CD4-positive, alpha-beta memory T cell (primary cell): Measurements from ENCODE around the gene CCDC124. TPM values are rescaled to one million over a fixed set of nuclear protein-coding genes. Genes with fewer than 3 reads are reported as not detected.

ENCODE experiments used
- CTCF ChIA-PET: fragments of 350-600 bp; sonication (Branson Sonifier 250); formaldehyde crosslinking; loops from one replicate; lab custom pipeline; 2021; ENCODE audit warnings: inconsistent platforms; ENCODE audit not compliant: partially characterized antibody; lab: Charles Lee
- POLR2A ChIA-PET: fragments of 350-600 bp; sonication (Branson Sonifier 250); formaldehyde crosslinking; loops from one replicate; lab custom pipeline; 2021; ENCODE audit not compliant: partially characterized antibody; lab: Charles Lee
- DNase-seq, 5 donors: peaks; one replicate each; pipeline versions ENCODE4 v3.0.0 to v3.0.0-alpha.2; 2020 to 2022; ENCODE audit warnings: mixed read lengths in 1 of 5
- H3K27ac ChIP-seq: one replicate; pipeline ENCODE4 v1.7.0; 2013; ENCODE audit warnings: low read depth, low read length
- H3K27me3 ChIP-seq: 2 replicates; pipeline ENCODE4 v1.7.0; 2013; ENCODE audit warnings: mild to moderate bottlenecking, low read length, moderate library complexity; ENCODE audit not compliant: insufficient read depth
- H3K36me3 ChIP-seq: 2 replicates; pipeline ENCODE4 v1.7.0; 2013; ENCODE audit warnings: mild to moderate bottlenecking, low read length, moderate library complexity; ENCODE audit not compliant: insufficient read depth
- H3K4me1 ChIP-seq: 2 replicates; pipeline ENCODE4 v1.7.0; 2013; ENCODE audit warnings: mild to moderate bottlenecking, low read length, moderate library complexity; ENCODE audit not compliant: insufficient read depth
- H3K4me3 ChIP-seq, 2 donors: one replicate each; pipeline ENCODE4 v1.7.0; 2013; ENCODE audit warnings: low read length in 2 of 2, mild to moderate bottlenecking in 1 of 2
- H3K9me3 ChIP-seq, 2 donors: one replicate each; pipeline ENCODE4 v1.7.0; 2013; ENCODE audit warnings: low read length in 2 of 2, control low read depth in 1 of 2; ENCODE audit not compliant: control insufficient read depth in 1 of 2
- H3K27ac Mint-ChIP-seq, 7 donors: one replicate each; pipeline ENCODE4 v1.8.0; 2020 to 2021; ENCODE audit warnings: mixed read lengths in 7 of 7, mild to moderate bottlenecking in 6 of 7, inconsistent platforms in 3 of 7, moderate library complexity in 3 of 7
- H3K27me3 Mint-ChIP-seq, 2 donors: one replicate each; pipeline ENCODE4 v1.8.0; 2020 to 2021; ENCODE audit warnings: mixed read lengths in 2 of 2
- H3K36me3 Mint-ChIP-seq, 2 donors: one replicate each; pipeline ENCODE4 v1.8.0; 2020 to 2021; ENCODE audit warnings: mixed read lengths in 2 of 2, inconsistent platforms in 1 of 2, mild to moderate bottlenecking in 1 of 2
- H3K4me1 Mint-ChIP-seq, 4 donors: one replicate each; pipeline ENCODE4 v1.8.0; 2020 to 2021; ENCODE audit warnings: mixed read lengths in 4 of 4, mild to moderate bottlenecking in 1 of 4
- H3K4me3 Mint-ChIP-seq, 8 donors: one replicate each; pipeline ENCODE4 v1.8.0; 2020 to 2021; ENCODE audit warnings: mixed read lengths in 8 of 8, mild to moderate bottlenecking in 7 of 8, moderate library complexity in 6 of 8, inconsistent platforms in 3 of 8
- H3K9me3 Mint-ChIP-seq, 8 donors: one replicate each; pipeline ENCODE4 v1.8.0; 2020 to 2021; ENCODE audit warnings: mixed read lengths in 8 of 8, mild to moderate bottlenecking in 5 of 8, inconsistent platforms in 3 of 8, moderate library complexity in 1 of 8
- intact Hi-C: fragments of 100-400 bp; cut with micrococcal nuclease; formaldehyde crosslinking; loops from one replicate; pipeline ENCODE4 v1.15.1; 2023
- polyA plus RNA-seq, 2 donors: library from polyadenylated mRNA; unstranded; fragments of 300-500 nt; fragmentation: Illumina TruSeq; gene quantifications; one replicate each; pipeline ENCODE4 v1.2.3, GENCODE V29; 2021
- total RNA-seq, 2 experiments: library from RNA; stranded (reverse); gene quantifications; one replicate each; pipeline ENCODE4 v1.2.3, GENCODE V29; 2021

The CCDC124 gene
- total and polyA plus RNA-seq, 4 experiments from 2014 or later = 24.5 to 49.9 (median 32.1) TPM

- H3K4me3 ChIP-seq = peak overlapping the region in 1 of 2 donors; percentile 43
- peaks cover 25 to 67% (median 41%) of the 10 kb centered on the region in 4 donors for H3K4me1 Mint-ChIP-seq
- peaks cover 34% of the 10 kb centered on the region for H3K27me3 ChIP-seq
- peak overlapping the region; percentile 62 for H3K27ac ChIP-seq
- no peaks in the 10 kb centered on the region for H3K36me3 ChIP-seq
- peaks cover 0 to 4% of the 10 kb centered on the region in 2 donors for H3K36me3 Mint-ChIP-seq
- peaks cover 0 to 3% (median 0%) of the 10 kb centered on the region in 8 donors for H3K9me3 Mint-ChIP-seq
- H3K4me3 Mint-ChIP-seq = peak overlapping the region; percentile 67 to 90 (median 78)
- CTCF ChIA-PET = interaction anchor here (6.6 to 19.4 kb wide), 2 partner anchors 13 to 50 kb away, joined by 65 to 402 read pairs; no protein-coding TSS in a partner anchor
- peak overlapping the region; percentile 30 to 98 (median 82) for H3K27ac Mint-ChIP-seq
- POLR2A ChIA-PET = interaction anchor here (1.0 to 6.6 kb wide), 6 partner anchors 16 to 331 kb away, joined by 3 to 34 read pairs (median 6); partner anchors contain the start of genes ARRDC2, CCDC124 and RPL18A
- intact Hi-C loops = loop anchor here (10.0 kb wide), 1 partner anchor 216 kb away; no protein-coding TSS in a partner anchor
- peak in 2 of 5 donors; percentile 15 for DNase-seq
- peaks cover 59% of the 10 kb centered on the region for H3K4me1 ChIP-seq
- H3K27me3 Mint-ChIP-seq = peaks cover 28 to 37% of the 10 kb centered on the region in 2 donors
- H3K9me3 ChIP-seq = no peaks in the 10 kb centered on the region
Observed at GRCh38 chr19:17948931-17949930, 16.4 kb downstream of the CCDC124 start.

GRCh38 chr19:17949956-17950309 is 17.1 kb downstream of the CCDC124 start:
- peak overlapping the region in 5 of 7 donors; percentile 68 to 98 (median 80) for H3K27ac Mint-ChIP-seq
- peaks cover 30 to 39% of the 10 kb centered on the region in 2 donors for H3K27me3 Mint-ChIP-seq
- H3K4me3 Mint-ChIP-seq = peak overlapping the region in 7 of 8 donors; percentile 27 to 90 (median 77)
- H3K9me3 Mint-ChIP-seq = peaks cover 0 to 3% (median 0%) of the 10 kb centered on the region in 8 donors
- peak in 2 of 5 donors; percentile 13 to 31 for DNase-seq
- Histone ChIP-seq H3K36me3 (no peaks in the 10 kb centered on the region), H3K9me3 (no peaks in the 10 kb centered on the region), H3K4me3 (no peak overlapping the region), H3K27me3 (peaks cover 34% of the 10 kb centered on the region), H3K4me1 (peaks cover 59% of the 10 kb centered on the region), H3K27ac (no peak overlapping the region)
- peaks cover 25 to 67% (median 41%) of the 10 kb centered on the region in 4 donors for H3K4me1 Mint-ChIP-seq
- intact Hi-C loops = loop anchor here (10.0 kb wide), 1 partner anchor 215 kb away; no protein-coding TSS in a partner anchor
- CTCF ChIA-PET = interaction anchor here (6.6 to 19.4 kb wide), 2 partner anchors 13 to 49 kb away, joined by 65 to 402 read pairs; no protein-coding TSS in a partner anchor
- H3K36me3 Mint-ChIP-seq = peaks cover 0 to 3% of the 10 kb centered on the region in 2 donors
- POLR2A ChIA-PET = interaction anchor here (1.0 to 6.6 kb wide), 3 partner anchors 17 to 331 kb away, joined by 3 to 34 read pairs (median 29); partner anchors contain the start of gene CCDC124

GRCh38 chr19:17950310-17951156 is 17.7 kb downstream of the CCDC124 start:
- peaks cover 30 to 40% of the 10 kb centered on the region in 2 donors for H3K27me3 Mint-ChIP-seq
- Histone ChIP-seq H3K9me3 (no peaks in the 10 kb centered on the region), H3K4me3 (peak overlapping the region in 1 of 2 donors; percentile 9), H3K36me3 (no peaks in the 10 kb centered on the region), H3K27me3 (peaks cover 34% of the 10 kb centered on the region), H3K27ac (no peak overlapping the region), H3K4me1 (peaks cover 59% of the 10 kb centered on the region)
- ChIA-PET POLR2A (interaction anchor here (1.0 to 6.6 kb wide), 2 partner anchors 17 to 330 kb away, joined by 3 to 29 read pairs; partner anchors contain the start of gene CCDC124), CTCF (interaction anchor here (1.2 to 19.4 kb wide), 4 partner anchors 12 to 48 kb away, joined by 5 to 402 read pairs (median 36); no protein-coding TSS in a partner anchor)
- peaks cover 25 to 66% (median 41%) of the 10 kb centered on the region in 4 donors for H3K4me1 Mint-ChIP-seq
- intact Hi-C loops = no loop called here
- peaks cover 0 to 3% of the 10 kb centered on the region in 2 donors for H3K36me3 Mint-ChIP-seq
- H3K27ac Mint-ChIP-seq = peak overlapping the region; percentile 68 to 98 (median 80)
- peak overlapping the region; percentile 27 to 90 (median 73) for H3K4me3 Mint-ChIP-seq
- H3K9me3 Mint-ChIP-seq = peaks cover 0 to 3% (median 0%) of the 10 kb centered on the region in 8 donors
- peak in 4 of 5 donors; percentile 30 to 84 (median 35) for DNase-seq

- H3K27me3 ChIP-seq = peaks cover 34% of the 10 kb centered on the region
- peak overlapping the region in 5 of 8 donors; percentile 28 to 71 (median 49) for H3K4me3 Mint-ChIP-seq
- H3K36me3 Mint-ChIP-seq = peaks cover 0 to 3% of the 10 kb centered on the region in 2 donors
- peak overlapping the region in 3 of 7 donors; percentile 24 to 98 (median 70) for H3K27ac Mint-ChIP-seq
- H3K27me3 Mint-ChIP-seq = peaks cover 30 to 40% of the 10 kb centered on the region in 2 donors
- H3K4me1 Mint-ChIP-seq = peaks cover 22 to 57% (median 37%) of the 10 kb centered on the region in 4 donors
- H3K9me3 Mint-ChIP-seq = peaks cover 0 to 3% (median 0%) of the 10 kb centered on the region in 8 donors
- H3K36me3 ChIP-seq = no peaks in the 10 kb centered on the region
- H3K4me3 ChIP-seq = peak overlapping the region in 1 of 2 donors; percentile 9
- CTCF ChIA-PET = interaction anchor here (1.2 to 1.6 kb wide), 2 partner anchors 13 to 45 kb away, joined by 5 to 6 read pairs; no protein-coding TSS in a partner anchor
- peaks cover 59% of the 10 kb centered on the region for H3K4me1 ChIP-seq
- no peaks in the 10 kb centered on the region for H3K9me3 ChIP-seq
- POLR2A ChIA-PET = interaction anchor here (0.6 to 6.6 kb wide), 3 partner anchors 18 to 1205 kb away, joined by 3 to 29 read pairs (median 4); partner anchors contain the start of genes CCDC124 and RPL18A
- H3K27ac ChIP-seq = no peak overlapping the region
- intact Hi-C loops = no loop called here
- DNase-seq = no peak
Observed at GRCh38 chr19:17951157-17951989, 18.6 kb downstream of the CCDC124 start.

- Mint-ChIP-seq H3K27me3 (peaks cover 33 to 44% of the 10 kb centered on the region in 2 donors), H3K9me3 (peaks cover 0 to 1% (median 0%) of the 10 kb centered on the region in 8 donors), H3K4me3 (peak overlapping the region in 4 of 8 donors; percentile 17 to 71 (median 46)), H3K4me1 (peaks cover 20 to 48% (median 32%) of the 10 kb centered on the region in 4 donors), H3K27ac (peak overlapping the region in 1 of 7 donors; percentile 24), H3K36me3 (peaks cover 0 to 2% of the 10 kb centered on the region in 2 donors)
- intact Hi-C loops = no loop called here
- Histone ChIP-seq H3K9me3 (no peaks in the 10 kb centered on the region), H3K36me3 (no peaks in the 10 kb centered on the region), H3K27me3 (peaks cover 34% of the 10 kb centered on the region), H3K4me3 (no peak overlapping the region), H3K4me1 (peaks cover 54% of the 10 kb centered on the region), H3K27ac (no peak overlapping the region)
- CTCF ChIA-PET = interaction anchor here (1.1 to 2.9 kb wide), 6 partner anchors 10 to 161 kb away, joined by 3 to 10 read pairs (median 6); no protein-coding TSS in a partner anchor
- no peak for DNase-seq
- POLR2A ChIA-PET = interaction anchor here (1.0 to 1.1 kb wide), 2 partner anchors 49 to 93 kb away, joined by 3 to 5 read pairs; partner anchors contain the start of gene RPL18A
Observed at GRCh38 chr19:17951990-17952976, 19.5 kb downstream of the CCDC124 start.
